ENCODE results near the gene APOF. TPM values are rescaled to one million over a fixed set of nuclear protein-coding genes. Genes with fewer than 3 reads are reported as not detected.
"Not testable (repeated sequence)": the region's sequence is repeated elsewhere in the genome, so short reads cannot be mapped to it uniquely, and the experiment has no call there.

APOF gene
- total RNA-seq, 1 donor from 2014 or later, result not detected

- H3K4me1 Mint-ChIP-seq (ENCODE audit: low read depth), result peaks cover 29% of the 10 kb centered on the region
Measured at GRCh38 chr12:56358836-56359532, 3.7 kb downstream of the APOF start.

DNA sequence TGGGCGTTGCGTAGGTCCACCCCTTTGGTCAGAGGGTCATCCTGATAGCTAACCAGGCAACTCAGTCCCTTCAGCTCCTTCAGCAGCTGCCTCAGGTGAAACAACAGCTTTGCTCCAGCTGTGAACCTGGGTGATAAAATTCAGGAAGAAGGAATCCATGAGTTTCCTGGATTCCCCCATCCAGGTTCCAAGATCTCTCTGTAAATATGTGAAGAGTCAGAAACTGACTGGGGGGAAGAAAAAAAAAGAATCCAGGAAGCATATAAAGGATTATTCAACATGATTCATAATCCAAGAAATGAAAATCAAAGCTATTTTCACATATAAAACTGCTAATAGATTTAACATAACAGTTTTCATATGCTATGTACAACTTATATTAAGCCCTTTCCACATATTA lies 11.3 kb downstream of the APOF start:
- no peaks in the 10 kb centered on the region for H3K4me1 Mint-ChIP-seq (ENCODE audit: low read depth)
- intact Hi-C loops (cut with micrococcal nuclease), result no loop called here
- peaks cover 30% of the 10 kb centered on the region for H3K36me3 Mint-ChIP-seq (ENCODE audit: low read depth)
- no peak overlapping the region for H3K27ac Mint-ChIP-seq
- DNase-seq (ENCODE audit: low spot score), result no peak
- H3K27me3 Mint-ChIP-seq (ENCODE audit: insufficient read depth), result no peaks in the 10 kb centered on the region
- H3K4me3 Mint-ChIP-seq, result no peak overlapping the region
- H3K9me3 Mint-ChIP-seq, result no peaks in the 10 kb centered on the region

More at GRCh38 chr12:56358836-56359532, 3.7 kb downstream of the APOF start:
- H3K9me3 Mint-ChIP-seq, result no peaks in the 10 kb centered on the region
- H3K27me3 Mint-ChIP-seq (ENCODE audit: insufficient read depth), result no peaks in the 10 kb centered on the region
- DNase-seq (ENCODE audit: low spot score), result no peak
- H3K36me3 Mint-ChIP-seq (ENCODE audit: low read depth), result peaks cover 10% of the 10 kb centered on the region
- H3K27ac Mint-ChIP-seq, result peak overlapping the region; percentile 97
- peak overlapping the region; percentile 97 for H3K4me3 Mint-ChIP-seq
- intact Hi-C loops (cut with micrococcal nuclease), result no loop called here

DNA sequence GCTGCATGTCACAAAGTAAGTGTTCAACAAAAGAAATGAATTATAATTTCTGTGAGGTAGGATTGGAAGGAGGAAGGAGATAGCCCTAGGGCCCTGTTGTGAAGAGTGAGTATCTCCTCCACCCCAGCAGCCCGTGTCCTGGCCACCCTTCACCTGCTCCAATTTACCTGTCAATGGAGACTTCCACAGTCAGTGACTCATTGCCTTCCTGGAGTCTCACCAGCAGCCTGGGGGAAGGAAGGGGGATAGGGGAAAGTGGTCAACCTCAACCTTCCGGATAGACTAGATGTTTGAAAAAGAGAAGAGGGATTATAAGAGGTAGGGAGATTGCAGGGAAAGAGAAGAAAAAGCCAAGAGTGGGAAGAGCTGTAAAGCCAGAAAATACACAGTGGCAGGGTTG lies 12.0 kb downstream of the APOF start:
- Mint-ChIP-seq H3K27me3 (ENCODE audit: insufficient read depth) (no peaks in the 10 kb centered on the region), H3K4me3 (no peak overlapping the region), H3K27ac (peak overlapping the region; percentile 1), H3K4me1 (ENCODE audit: low read depth) (no peaks in the 10 kb centered on the region), H3K9me3 (no peaks in the 10 kb centered on the region), H3K36me3 (ENCODE audit: low read depth) (peaks cover 33% of the 10 kb centered on the region)
- intact Hi-C loops (cut with micrococcal nuclease), result no loop called here
- no peak for DNase-seq (ENCODE audit: low spot score)

DNA sequence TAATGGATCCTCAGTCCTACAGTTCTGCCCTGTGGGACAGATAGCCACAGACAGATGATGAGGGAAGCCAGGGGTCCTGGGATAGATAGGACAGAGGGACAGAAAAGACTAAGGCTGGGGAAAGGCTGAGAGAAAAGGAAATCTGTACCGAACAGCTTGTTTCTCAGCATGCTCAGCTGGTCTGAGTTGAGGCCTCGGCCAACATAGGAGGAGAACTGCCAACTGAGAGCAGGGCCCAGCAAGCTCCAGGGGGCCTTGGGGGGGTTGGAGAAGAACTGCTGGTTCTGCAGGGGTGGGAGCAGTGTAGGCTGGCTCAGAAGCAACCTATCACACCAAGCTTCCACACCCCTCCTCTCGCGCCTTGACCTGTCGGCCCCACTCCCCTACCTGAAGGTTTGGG lies 13.9 kb downstream of the APOF start:
- no peak overlapping the region for H3K27ac Mint-ChIP-seq
- H3K9me3 Mint-ChIP-seq, result no peaks in the 10 kb centered on the region
- no peaks in the 10 kb centered on the region for H3K4me1 Mint-ChIP-seq (ENCODE audit: low read depth)
- no peaks in the 10 kb centered on the region for H3K27me3 Mint-ChIP-seq (ENCODE audit: insufficient read depth)
- DNase-seq (ENCODE audit: low spot score), result no peak
- H3K36me3 Mint-ChIP-seq (ENCODE audit: low read depth), result peaks cover 31% of the 10 kb centered on the region
- no peak overlapping the region for H3K4me3 Mint-ChIP-seq
- intact Hi-C loops (cut with micrococcal nuclease), result no loop called here

DNA sequence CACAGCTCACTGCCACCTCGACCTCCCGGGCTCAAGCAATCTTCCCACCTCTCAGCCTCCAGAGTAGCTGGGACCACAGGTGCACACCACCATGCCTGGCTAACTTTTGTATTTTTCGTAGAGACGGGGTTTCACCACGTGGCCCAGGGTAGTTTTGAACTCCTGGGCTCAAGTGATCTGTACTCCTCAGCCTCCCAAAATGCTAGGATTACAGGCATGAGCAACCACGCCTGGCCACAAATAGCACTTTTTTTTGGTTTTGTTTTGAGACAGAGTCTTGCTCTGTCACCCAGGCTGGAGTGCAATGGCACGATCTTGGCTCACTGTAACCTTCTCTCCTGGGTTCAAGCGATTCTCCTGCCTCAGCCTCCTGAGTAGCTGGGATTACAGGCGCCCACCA lies 15.4 kb downstream of the APOF start:
- H3K9me3 Mint-ChIP-seq; H3K27ac Mint-ChIP-seq; intact Hi-C loops (cut with micrococcal nuclease); H3K27me3 Mint-ChIP-seq (ENCODE audit: insufficient read depth); H3K4me3 Mint-ChIP-seq; DNase-seq (ENCODE audit: low spot score); H3K4me1 Mint-ChIP-seq (ENCODE audit: low read depth): not testable (repeated sequence)
- peaks cover 43% of the 10 kb centered on the region for H3K36me3 Mint-ChIP-seq (ENCODE audit: low read depth)

DNA sequence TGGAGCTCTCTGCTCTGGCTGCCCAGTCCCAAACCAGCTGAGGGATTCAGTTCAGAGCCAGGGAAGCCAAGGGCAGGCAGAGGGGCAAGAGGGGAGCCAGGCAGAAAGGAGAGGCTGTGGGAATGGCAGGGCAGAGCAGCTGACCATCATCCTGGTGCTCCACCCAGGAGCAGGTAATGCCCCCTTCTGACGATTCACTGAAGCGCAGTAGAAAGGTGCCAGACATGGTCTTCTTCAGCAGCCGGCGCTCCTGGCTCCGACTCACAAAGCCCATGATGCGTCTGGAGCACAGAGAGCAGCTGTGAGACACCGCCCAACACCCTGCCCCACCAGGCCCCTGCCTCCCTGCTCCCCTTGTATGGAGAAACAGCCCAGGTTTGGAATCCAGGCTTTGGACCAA lies 16.0 kb downstream of the APOF start:
- DNase-seq (ENCODE audit: low spot score), result no peak
- Mint-ChIP-seq H3K36me3 (ENCODE audit: low read depth) (peaks cover 45% of the 10 kb centered on the region), H3K4me3 (no peak overlapping the region), H3K27me3 (ENCODE audit: insufficient read depth) (no peaks in the 10 kb centered on the region), H3K4me1 (ENCODE audit: low read depth) (peaks cover under 1% of the 10 kb centered on the region), H3K9me3 (no peaks in the 10 kb centered on the region), H3K27ac (no peak overlapping the region)
- intact Hi-C loops (cut with micrococcal nuclease), result no loop called here

- H3K36me3 Mint-ChIP-seq (ENCODE audit: low read depth), result peaks cover 43% of the 10 kb centered on the region
- H3K9me3 Mint-ChIP-seq, result not testable (repeated sequence)
Measured at GRCh38 chr12:56342290-56342689, 20.4 kb downstream of the APOF start.

GRCh38 chr12:56341616-56342015 lies 21.0 kb downstream of the APOF start:
- no peak overlapping the region for H3K27ac Mint-ChIP-seq
- no peak for DNase-seq (ENCODE audit: low spot score)
- no peak overlapping the region for H3K4me3 Mint-ChIP-seq
- H3K36me3 Mint-ChIP-seq (ENCODE audit: low read depth), result peaks cover 43% of the 10 kb centered on the region
- peaks cover 43% of the 10 kb centered on the region for H3K4me1 Mint-ChIP-seq (ENCODE audit: low read depth)
- intact Hi-C loops (cut with micrococcal nuclease), result no loop called here
- H3K9me3 Mint-ChIP-seq, result no peaks in the 10 kb centered on the region
- no peaks in the 10 kb centered on the region for H3K27me3 Mint-ChIP-seq (ENCODE audit: insufficient read depth)

More at GRCh38 chr12:56342290-56342689, 20.4 kb downstream of the APOF start:
- H3K27ac Mint-ChIP-seq; H3K27me3 Mint-ChIP-seq (ENCODE audit: insufficient read depth); DNase-seq (ENCODE audit: low spot score); intact Hi-C loops (cut with micrococcal nuclease); H3K4me3 Mint-ChIP-seq: not testable (repeated sequence)
- peaks cover 36% of the 10 kb centered on the region for H3K4me1 Mint-ChIP-seq (ENCODE audit: low read depth)

DNA sequence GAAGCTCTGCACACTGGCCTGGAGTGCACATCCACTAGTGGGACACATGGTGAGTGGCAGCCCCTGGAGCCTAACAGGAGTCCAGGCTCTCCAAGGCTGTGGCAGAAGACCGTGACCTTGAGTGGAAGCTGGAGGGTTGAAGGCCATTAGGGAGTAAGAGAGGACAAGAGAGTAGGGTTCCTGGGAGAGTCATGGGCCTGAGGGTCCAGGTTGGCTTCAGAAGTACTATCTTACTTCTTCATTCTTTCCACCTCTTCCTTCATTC lies 23.6 kb downstream of the APOF start:
- Mint-ChIP-seq H3K27ac (peak overlapping the region; percentile 100), H3K4me1 (ENCODE audit: low read depth) (peaks cover 46% of the 10 kb centered on the region), H3K4me3 (peak overlapping the region; percentile 93), H3K9me3 (no peaks in the 10 kb centered on the region), H3K36me3 (ENCODE audit: low read depth) (peaks cover 32% of the 10 kb centered on the region), H3K27me3 (ENCODE audit: insufficient read depth) (no peaks in the 10 kb centered on the region)
- intact Hi-C loops (cut with micrococcal nuclease), result loop anchor here (2.0 to 10.0 kb wide), 3 partner anchors 72 to 746 kb away; partner anchors contain the start of genes COQ10A, NAB2 and TIMELESS
- DNase-seq (ENCODE audit: low spot score), result no peak

DNA sequence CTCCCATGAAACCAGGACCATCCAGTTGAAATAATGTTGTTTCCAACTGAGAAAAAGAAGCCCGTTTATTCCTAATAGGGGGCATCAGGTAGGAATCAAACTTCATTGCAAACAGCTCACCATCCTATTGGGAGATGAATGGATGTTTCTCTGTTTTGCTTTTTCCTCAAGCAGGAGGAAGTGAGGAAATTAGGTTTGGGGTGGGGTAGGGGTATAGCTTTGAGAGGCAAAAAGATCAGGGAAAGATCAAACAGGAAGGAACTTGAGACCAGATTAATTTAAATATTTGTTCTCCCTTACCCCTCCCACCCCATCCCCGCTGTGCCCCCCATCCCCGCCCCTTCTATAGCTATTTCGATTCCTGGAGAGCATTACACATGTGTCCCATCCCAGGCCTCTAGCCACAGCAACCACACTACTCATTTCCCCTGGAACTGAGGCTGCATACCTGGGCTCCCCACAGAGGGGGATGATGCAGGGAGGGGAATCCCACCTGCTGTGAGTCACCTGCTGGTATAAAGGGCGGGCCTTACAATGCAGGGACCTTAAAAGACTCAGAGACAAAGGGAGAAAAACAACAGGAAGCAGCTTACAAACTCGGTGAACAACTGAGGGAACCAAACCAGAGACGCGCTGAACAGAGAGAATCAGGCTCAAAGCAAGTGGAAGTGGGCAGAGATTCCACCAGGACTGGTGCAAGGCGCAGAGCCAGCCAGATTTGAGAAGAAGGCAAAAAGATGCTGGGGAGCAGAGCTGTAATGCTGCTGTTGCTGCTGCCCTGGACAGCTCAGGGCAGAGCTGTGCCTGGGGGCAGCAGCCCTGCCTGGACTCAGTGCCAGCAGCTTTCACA lies 24.1 kb downstream of the APOF start, which contains the start of gene IL23A:
TSS of gene IL23A (plus strand) at position 577 of the 850 bp plus-strand sequence. CDS start at position 738, 161 bp downstream.
- H3K4me1 Mint-ChIP-seq (ENCODE audit: low read depth), result peaks cover 51% of the 10 kb centered on the region

DNA sequence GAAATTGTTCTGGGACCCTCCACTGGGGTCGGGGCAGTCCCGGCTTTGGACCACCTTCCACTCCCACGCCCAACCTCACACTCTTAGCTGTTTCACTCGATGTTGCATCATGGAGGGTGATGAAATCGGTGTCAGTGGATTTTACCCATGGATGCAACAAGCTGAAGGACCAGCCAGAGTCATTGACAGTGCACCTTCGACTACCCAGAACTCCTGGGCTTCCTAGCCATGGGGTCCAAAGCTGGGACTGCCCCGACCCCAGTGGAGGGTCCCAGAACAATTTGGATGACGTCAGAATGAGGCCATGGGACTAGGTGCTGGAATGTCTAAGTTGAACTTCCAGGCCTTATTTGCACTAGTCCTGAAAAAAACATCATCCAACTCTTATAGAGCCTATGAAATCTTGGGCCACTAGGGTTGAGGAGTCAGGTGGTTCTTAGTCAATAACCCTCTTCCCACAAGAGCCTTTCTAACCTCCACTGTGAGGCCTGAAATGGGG lies 24.9 kb downstream of the APOF start:
- peak overlapping the region; percentile 77 for H3K27ac Mint-ChIP-seq
- DNase-seq (ENCODE audit: low spot score), result no peak
- H3K36me3 Mint-ChIP-seq (ENCODE audit: low read depth), result peaks cover 21% of the 10 kb centered on the region

More for the DNA sequence above, 24.1 kb downstream of the APOF start, which contains the start of gene IL23A:
- intact Hi-C loops (cut with micrococcal nuclease), result loop anchor here (1.0 to 10.0 kb wide), 9 partner anchors 22 to 746 kb away; partner anchors contain the start of genes COQ10A, CS, NAB2 and RNF41
- peak within 1 kb of the TSS; percentile 93 for H3K4me3 Mint-ChIP-seq
- peak within 1 kb of the TSS; percentile 100 for H3K27ac Mint-ChIP-seq
- DNase-seq (ENCODE audit: low spot score), result peak; percentile 82
- peaks cover 28% of the 10 kb centered on the region for H3K36me3 Mint-ChIP-seq (ENCODE audit: low read depth)
- H3K9me3 Mint-ChIP-seq, result no peaks in the 10 kb centered on the region
- H3K27me3 Mint-ChIP-seq (ENCODE audit: insufficient read depth), result no peaks in the 10 kb centered on the region

GRCh38 chr12:56336361-56337167 lies 26.1 kb downstream of the APOF start:
- H3K4me1 Mint-ChIP-seq (ENCODE audit: low read depth), result peaks cover 60% of the 10 kb centered on the region
- H3K27me3 Mint-ChIP-seq (ENCODE audit: insufficient read depth), result no peaks in the 10 kb centered on the region
- no peaks in the 10 kb centered on the region for H3K9me3 Mint-ChIP-seq
- peaks cover 14% of the 10 kb centered on the region for H3K36me3 Mint-ChIP-seq (ENCODE audit: low read depth)
- H3K27ac Mint-ChIP-seq, result peak overlapping the region; percentile 47
- H3K4me3 Mint-ChIP-seq, result peak overlapping the region; percentile 58
- intact Hi-C loops (cut with micrococcal nuclease), result loop anchor here (10.0 kb wide), 1 partner anchor 748 kb away; the partner anchor contains the start of gene NAB2
- DNase-seq (ENCODE audit: low spot score), result no peak

More for the DNA sequence above, 24.9 kb downstream of the APOF start:
- no peaks in the 10 kb centered on the region for H3K27me3 Mint-ChIP-seq (ENCODE audit: insufficient read depth)
- peaks cover 58% of the 10 kb centered on the region for H3K4me1 Mint-ChIP-seq (ENCODE audit: low read depth)
- H3K9me3 Mint-ChIP-seq, result no peaks in the 10 kb centered on the region
- H3K4me3 Mint-ChIP-seq, result peak overlapping the region; percentile 43
- intact Hi-C loops (cut with micrococcal nuclease), result loop anchor here (1.0 to 10.0 kb wide), 9 partner anchors 22 to 747 kb away; partner anchors contain the start of genes COQ10A, CS, NAB2 and RNF41

Measured in activated T-helper 1 cell treated with anti-CD3 and anti-CD28 coated beads, Interleukin-12 subunit alpha, Interleukin-12 subunit beta, Interleukin-2, Interleukin-4 antibody, amounts not matched to agents 30 ng/mL and 10 ng/mL and 1 ng/mL, durations not matched to agents 14 hours and 24 hours and 36 hours (primary cell).